Adipocyte (in vitro differentiated cells): ENCODE measurements around the gene REEP3.

Experiments used
- DNase-seq: peaks from one replicate; pipeline ENCODE4 v3.0.0-alpha.2; 2015; ENCODE audit warnings: low read depth
- H3K27me3 ChIP-seq: replicated peaks from 2 replicates; pipeline ENCODE4 v1.7.0; 2013; ENCODE audit warnings: mild to moderate bottlenecking, low read length, moderate library complexity; ENCODE audit not compliant: control insufficient read depth, insufficient read depth
- H3K36me3 ChIP-seq: 2 replicates; pipeline ENCODE4 v1.7.0; 2013; ENCODE audit warnings: low read length, mild to moderate bottlenecking, moderate library complexity; ENCODE audit not compliant: control insufficient read depth, insufficient read depth, severe bottlenecking
- H3K4me1 ChIP-seq: 2 replicates; pipeline ENCODE4 v1.7.0; 2013; ENCODE audit warnings: mild to moderate bottlenecking, low read length, moderate library complexity; ENCODE audit not compliant: control insufficient read depth, insufficient read depth
- H3K4me3 ChIP-seq: 2 replicates; pipeline ENCODE4 v1.7.0; 2013; ENCODE audit warnings: mild to moderate bottlenecking, low read length, moderate library complexity
- H3K9ac ChIP-seq: 2 replicates; pipeline ENCODE4 v1.7.0; 2013; ENCODE audit warnings: mild to moderate bottlenecking, low read length, moderate library complexity
- H3K9me3 ChIP-seq: 2 replicates; pipeline ENCODE4 v1.7.0; 2013; ENCODE audit warnings: mild to moderate bottlenecking, low read length, moderate library complexity; ENCODE audit not compliant: control insufficient read depth

REEP3 gene

GRCh38 chr10:63619426-63619825 lies 98.2 kb downstream of the REEP3 start:
- Histone ChIP-seq H3K9ac (no peak overlapping the region), H3K27me3 (no peaks in the 10 kb centered on the region), H3K4me3 (no peak overlapping the region), H3K36me3 (peaks cover 46% of the 10 kb centered on the region), H3K9me3 (no peaks in the 10 kb centered on the region), H3K4me1 (peaks cover 7% of the 10 kb centered on the region)
- DNase-seq = no peak

DNA sequence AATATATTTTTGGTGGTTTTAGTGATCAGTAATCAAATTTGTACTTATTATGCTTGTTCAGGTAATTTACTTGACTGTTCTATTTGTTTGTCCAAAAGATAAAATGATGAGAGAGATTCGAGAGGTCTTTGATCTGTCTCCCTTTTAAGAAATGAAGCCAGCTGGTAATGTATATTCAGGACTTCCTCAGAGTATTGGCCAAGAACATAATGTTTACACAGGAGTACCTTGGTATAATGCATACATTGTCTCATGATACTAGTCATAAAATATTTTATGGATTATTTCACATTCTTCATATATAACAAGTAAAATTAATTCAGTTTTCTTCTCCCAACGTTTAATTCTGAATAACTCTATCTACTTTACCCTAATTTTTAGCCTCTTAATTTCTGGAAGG lies 100.9 kb downstream of the REEP3 start:
- Histone ChIP-seq H3K9me3 (no peaks in the 10 kb centered on the region), H3K4me3 (no peak overlapping the region), H3K4me1 (no peaks in the 10 kb centered on the region), H3K9ac (no peak overlapping the region), H3K27me3 (no peaks in the 10 kb centered on the region), H3K36me3 (peaks cover 37% of the 10 kb centered on the region)
- DNase-seq = no peak

- peaks cover 30% of the 10 kb centered on the region for H3K36me3 ChIP-seq
- H3K9me3 ChIP-seq = no peaks in the 10 kb centered on the region
- no peak overlapping the region for H3K4me3 ChIP-seq
- H3K9ac ChIP-seq = no peak overlapping the region
- H3K4me1 ChIP-seq = peaks cover 16% of the 10 kb centered on the region
- no peaks in the 10 kb centered on the region for H3K27me3 ChIP-seq
- DNase-seq = no peak
Measured at GRCh38 chr10:63624701-63625100, 103.5 kb downstream of the REEP3 start.

- no peak for DNase-seq
- Histone ChIP-seq H3K4me3 (no peak overlapping the region), H3K9ac (no peak overlapping the region), H3K36me3 (peaks cover 9% of the 10 kb centered on the region), H3K4me1 (peaks cover 32% of the 10 kb centered on the region), H3K27me3 (no peaks in the 10 kb centered on the region), H3K9me3 (no peaks in the 10 kb centered on the region)
Measured at GRCh38 chr10:63627396-63627795, 106.2 kb downstream of the REEP3 start.

DNA sequence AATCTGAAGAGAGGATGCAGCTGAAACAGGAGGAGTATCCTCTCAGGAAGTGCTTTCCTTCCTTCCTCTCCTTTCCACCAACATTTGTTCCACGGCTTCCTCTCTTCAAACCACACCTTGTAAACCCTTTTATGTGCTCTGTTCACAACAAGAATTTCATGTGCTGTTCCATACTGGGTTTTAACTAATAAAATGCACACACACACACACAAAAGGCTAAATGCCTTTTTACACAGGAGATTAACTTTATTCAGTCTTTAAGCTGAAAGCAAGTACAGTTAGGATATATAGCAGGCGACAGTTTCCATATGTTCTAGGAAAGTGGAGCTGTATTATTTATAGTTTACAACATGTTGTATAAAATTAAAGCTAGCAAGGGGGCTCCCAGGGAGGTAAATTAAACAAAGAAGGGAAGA lies 106.7 kb downstream of the REEP3 start:
- Histone ChIP-seq H3K9ac (peak overlapping the region; percentile 93), H3K36me3 (peaks cover 4% of the 10 kb centered on the region), H3K9me3 (no peaks in the 10 kb centered on the region), H3K4me1 (peaks cover 32% of the 10 kb centered on the region), H3K27me3 (no peaks in the 10 kb centered on the region), H3K4me3 (no peak overlapping the region)
- DNase-seq = no peak

- DNase-seq = peak; percentile 66
- peak overlapping the region; percentile 87 for H3K4me3 ChIP-seq
- peaks cover 32% of the 10 kb centered on the region for H3K4me1 ChIP-seq
- H3K36me3 ChIP-seq = no peaks in the 10 kb centered on the region
- no peaks in the 10 kb centered on the region for H3K27me3 ChIP-seq
- H3K9ac ChIP-seq = peak overlapping the region; percentile 93
- H3K9me3 ChIP-seq = no peaks in the 10 kb centered on the region
Measured at GRCh38 chr10:63628526-63629362, 107.5 kb downstream of the REEP3 start.

- Histone ChIP-seq H3K9me3 (no peaks in the 10 kb centered on the region), H3K4me1 (peaks cover 32% of the 10 kb centered on the region), H3K36me3 (no peaks in the 10 kb centered on the region), H3K9ac (peak overlapping the region; percentile 93), H3K4me3 (peak overlapping the region; percentile 87), H3K27me3 (no peaks in the 10 kb centered on the region)
- peak; percentile 99 for DNase-seq
Measured at GRCh38 chr10:63629363-63630084, 108.3 kb downstream of the REEP3 start.

DNA sequence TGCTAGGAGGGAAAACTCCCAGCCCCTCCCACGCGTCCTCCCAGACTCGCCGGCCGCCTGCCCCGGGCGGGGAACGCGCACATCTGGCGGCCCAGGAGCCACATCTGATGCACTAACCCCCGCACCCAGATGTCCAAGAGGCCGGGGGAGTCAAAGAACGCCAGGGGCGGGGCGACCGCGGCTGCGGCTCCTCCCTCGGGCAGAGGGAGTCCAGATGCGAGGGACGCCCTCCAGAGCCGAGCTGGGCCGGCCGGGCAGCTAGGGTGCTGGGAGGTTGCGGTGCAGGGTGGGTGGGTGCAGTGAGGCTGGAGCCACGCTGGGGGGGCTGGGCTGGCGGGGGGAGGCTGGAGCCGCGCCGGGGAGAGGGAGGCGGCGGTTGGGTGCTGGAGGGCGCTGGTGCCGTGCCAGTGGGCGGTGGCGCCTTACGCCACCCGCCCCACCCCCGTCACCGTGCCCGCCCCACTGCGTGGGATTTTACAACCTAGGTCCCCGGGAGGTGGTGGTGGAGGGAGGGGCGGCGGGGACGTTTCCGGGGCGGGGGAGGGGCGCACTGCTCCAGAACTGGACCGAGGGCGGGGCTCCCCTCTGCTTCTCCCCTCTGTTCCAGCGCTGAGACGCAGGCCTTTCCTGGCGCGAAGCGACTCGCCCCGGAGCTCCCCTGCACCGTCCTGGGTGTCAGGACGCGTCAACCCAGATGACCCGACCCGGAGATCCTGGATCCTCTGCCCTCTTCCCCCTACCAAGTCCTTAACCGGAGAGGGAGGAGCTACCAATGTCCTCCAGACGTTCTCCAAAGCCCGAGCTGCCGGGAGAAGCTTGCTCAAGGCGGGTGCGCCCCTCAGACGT lies 109.1 kb downstream of the REEP3 start:
- no peaks in the 10 kb centered on the region for H3K27me3 ChIP-seq
- peak overlapping the region; percentile 93 for H3K9ac ChIP-seq
- DNase-seq = peak; percentile 96
- H3K4me1 ChIP-seq = peaks cover 32% of the 10 kb centered on the region
- no peaks in the 10 kb centered on the region for H3K36me3 ChIP-seq
- no peaks in the 10 kb centered on the region for H3K9me3 ChIP-seq
- H3K4me3 ChIP-seq = peak overlapping the region; percentile 89

DNA sequence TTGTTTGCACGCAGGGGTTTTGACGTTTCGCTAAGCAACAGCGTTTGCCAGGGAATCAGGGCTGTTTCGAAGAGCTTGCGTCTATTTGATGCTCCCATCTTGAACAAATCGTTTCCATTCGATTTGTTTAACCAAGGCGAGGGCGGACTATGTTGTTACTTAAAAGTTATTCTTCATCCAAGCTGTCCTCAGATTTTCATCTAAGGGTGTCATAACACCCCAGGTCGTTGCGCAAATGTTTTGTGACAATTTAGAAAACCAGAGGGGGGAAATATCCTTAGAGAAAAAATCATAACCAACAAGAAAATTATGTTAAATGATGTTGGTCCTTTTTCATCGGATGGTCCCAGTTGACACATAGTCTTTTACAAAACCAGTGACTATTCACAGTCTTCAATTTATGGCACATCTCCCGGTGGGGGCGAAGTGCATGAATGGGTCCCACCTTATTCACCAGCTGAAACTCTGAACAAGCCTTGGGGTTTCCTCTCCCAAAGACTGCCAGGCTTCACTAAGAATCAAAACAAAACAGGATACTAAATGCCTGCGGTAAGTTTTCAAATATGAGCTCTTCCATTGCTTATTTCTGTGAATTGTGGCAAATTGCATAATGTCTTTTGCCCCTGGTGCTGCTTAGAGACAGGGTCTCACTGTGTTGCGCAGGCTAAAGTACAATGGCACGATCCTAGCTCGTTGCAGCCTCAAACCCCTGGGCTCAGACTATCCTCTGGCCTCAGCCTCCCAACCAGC lies 109.9 kb downstream of the REEP3 start:
- Histone ChIP-seq H3K27me3 (no peaks in the 10 kb centered on the region), H3K9me3 (no peaks in the 10 kb centered on the region), H3K4me1 (peaks cover 32% of the 10 kb centered on the region), H3K36me3 (no peaks in the 10 kb centered on the region), H3K4me3 (peak overlapping the region; percentile 89), H3K9ac (peak overlapping the region; percentile 93)
- peak; percentile 97 for DNase-seq

DNA sequence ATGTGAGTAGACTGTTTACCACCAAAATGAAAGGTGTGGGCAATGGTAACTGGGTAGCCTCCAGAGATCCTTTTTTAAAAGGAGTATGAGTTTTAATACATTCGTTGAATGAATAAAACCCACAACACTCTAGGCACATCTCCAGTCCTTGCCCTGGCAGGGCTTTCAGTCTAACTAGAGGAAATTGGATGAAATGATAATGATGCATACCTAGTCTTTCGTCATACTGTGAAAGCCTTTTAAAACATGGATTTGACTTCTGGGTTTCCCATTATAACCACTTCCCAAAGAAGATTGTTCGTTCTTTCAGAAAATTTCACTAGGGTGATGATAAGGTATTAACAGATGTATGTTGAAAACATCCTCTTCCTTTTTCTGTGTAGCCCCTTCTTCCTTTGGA lies 110.8 kb downstream of the REEP3 start:
- peak; percentile 32 for DNase-seq
- Histone ChIP-seq H3K4me1 (peaks cover 32% of the 10 kb centered on the region), H3K36me3 (no peaks in the 10 kb centered on the region), H3K4me3 (peak overlapping the region; percentile 89), H3K27me3 (no peaks in the 10 kb centered on the region), H3K9me3 (no peaks in the 10 kb centered on the region), H3K9ac (peak overlapping the region; percentile 93)
